Lung (tissue), 12 donors: ENCODE results near the gene FAM168B. TPM values are rescaled to one million over a fixed set of nuclear protein-coding genes. Genes with fewer than 3 reads are reported as not detected.

Source experiments
- ATAC-seq: fragments of 200-7000 bp; cut with Tn5 transposase; one replicate; pipeline ENCODE4 v1.9.1; 2020; ENCODE audit warnings: moderate number of reproducible peaks; ENCODE audit not compliant: insufficient read depth, low FRiP score
- DNase-seq, 3 donors: peaks; one replicate each; pipeline ENCODE4 v3.0.0-alpha.2; 2013 to 2017
- H3K27ac ChIP-seq, 2 donors: one replicate each; pipeline ENCODE4 v1.5.1; 2013; ENCODE audit warnings: mild to moderate bottlenecking in 2 of 2, moderate library complexity in 2 of 2, control low read depth in 1 of 2, inconsistent platforms in 1 of 2, low read depth in 1 of 2, low read length in 1 of 2
- H3K27me3 ChIP-seq, 3 donors: one replicate each; pipeline ENCODE4 v1.5.1; 2013; ENCODE audit warnings: low read length in 2 of 3; ENCODE audit not compliant: control insufficient read depth in 3 of 3, insufficient read depth in 3 of 3
- H3K36me3 ChIP-seq, 4 donors: one replicate each; pipeline ENCODE4 v1.5.1; 2013; ENCODE audit warnings: low read length in 4 of 4, mild to moderate bottlenecking in 1 of 4, moderate library complexity in 1 of 4; ENCODE audit not compliant: control insufficient read depth in 4 of 4, insufficient read depth in 4 of 4
- H3K4me1 ChIP-seq, 5 donors: one replicate each; pipeline ENCODE4 v1.5.1; 2013; ENCODE audit warnings: low read length in 5 of 5, mild to moderate bottlenecking in 2 of 5, moderate library complexity in 1 of 5; ENCODE audit not compliant: control insufficient read depth in 5 of 5, insufficient read depth in 5 of 5
- H3K4me3 ChIP-seq: one replicate; pipeline ENCODE4 v1.5.1; 2013; ENCODE audit warnings: mild to moderate bottlenecking, control low read depth, moderate library complexity
- H3K9ac ChIP-seq, 2 donors: one replicate each; pipeline ENCODE4 v1.5.1; 2013; ENCODE audit warnings: low read length in 2 of 2, control low read depth in 1 of 2; ENCODE audit not compliant: insufficient read depth in 1 of 2
- H3K9me3 ChIP-seq, 4 donors: one replicate each; pipeline ENCODE4 v1.5.1; 2013; ENCODE audit warnings: low read length in 3 of 4, mild to moderate bottlenecking in 1 of 4, moderate library complexity in 1 of 4; ENCODE audit not compliant: control insufficient read depth in 4 of 4, insufficient read depth in 3 of 4
- CTCF ChIP-seq: IDR thresholded peaks from 2 replicates; pipeline ENCODE4 v1.5.1; 2012; ENCODE audit warnings: mild to moderate bottlenecking; ENCODE audit errors: control extremely low read depth, extremely low read depth
- WGBS, 2 donors: extraction: QIAGEN DNeasy Blood & Tissue Kit; methylation state at CpG; one replicate each; pipeline ENCODE4 v1.1.7; 2013; 5-methylcytosine and 5-hydroxymethylcytosine counted together
- polyA plus RNA-seq, 2 donors: library from polyadenylated mRNA; stranded (reverse); fragments of 200-250 nt; gene quantifications; one replicate each; pipeline ENCODE4 v1.2.1, GENCODE V29; 2013
- total RNA-seq, 2 donors: library from RNA; depleted of rRNA in 1 of 2; stranded (reverse); fragments of >200 nt in 1 of 2; gene quantifications; one replicate each; pipeline ENCODE4 v1.2.1, GENCODE V29; 2014 to 2021
- donor health status: control.
- donor health status: control.
- donor health status: Bipolar disorder and iron deficiency.
- donor health status: healthy.
- donor health status: DM: yes; HTN: yes; CAD: no.

The FAM168B gene
- total and polyA plus RNA-seq, 4 donors: 20.4 to 79.7 (median 40.1) TPM

- no peaks in the 10 kb centered on the region for H3K27me3 ChIP-seq
- H3K4me1 ChIP-seq: peaks cover 0 to 9% (median 0%) of the 10 kb centered on the region in 5 donors
- H3K4me3 ChIP-seq: no peak overlapping the region
- no peak overlapping the region for H3K9ac ChIP-seq
- no peak for TF ChIP-seq CTCF
- no peak for ATAC-seq
- H3K36me3 ChIP-seq: peaks cover 12 to 31% (median 24%) of the 10 kb centered on the region in 4 donors
- DNase-seq: no peak
- H3K27ac ChIP-seq: no peak overlapping the region
- H3K9me3 ChIP-seq: no peaks in the 10 kb centered on the region
- WGBS, 2 donors: 93 to 99% methylated on average over 4 of the region's 4 CpGs
Measured at GRCh38 chr2:131058920-131059319, 34.3 kb downstream of the FAM168B start.

DNA sequence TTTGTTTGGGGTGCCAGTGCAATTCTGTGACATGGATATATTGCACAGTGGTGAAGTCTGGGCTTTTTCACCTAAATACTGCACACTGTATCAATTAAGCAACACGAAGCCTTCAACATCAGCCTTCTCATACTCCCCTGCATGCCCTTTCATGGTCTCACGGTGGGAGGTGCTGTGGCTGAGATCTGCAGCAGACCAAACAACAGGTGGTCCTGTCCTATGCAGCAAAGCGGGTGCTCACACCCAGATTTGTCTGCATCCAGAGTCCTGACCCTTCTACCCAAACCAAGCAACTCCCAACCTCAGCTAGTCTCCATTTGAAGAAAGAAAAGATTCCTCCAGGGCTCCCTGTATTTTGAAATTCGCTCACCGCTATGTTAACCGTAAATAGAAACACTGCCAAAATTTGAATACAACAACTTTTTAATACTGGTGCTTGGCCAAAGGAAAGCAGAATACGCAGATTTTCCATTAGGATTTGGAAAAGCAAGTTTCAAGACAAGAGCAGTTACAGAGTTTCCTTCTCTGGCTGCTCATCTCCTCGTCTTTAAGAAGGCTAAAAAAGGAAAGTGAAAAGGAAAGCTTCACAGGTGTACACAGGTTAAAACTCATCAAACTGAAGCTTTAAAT, 34.9 kb downstream of the FAM168B start:
- H3K36me3 ChIP-seq: peaks cover 12 to 31% (median 27%) of the 10 kb centered on the region in 4 donors

DNA sequence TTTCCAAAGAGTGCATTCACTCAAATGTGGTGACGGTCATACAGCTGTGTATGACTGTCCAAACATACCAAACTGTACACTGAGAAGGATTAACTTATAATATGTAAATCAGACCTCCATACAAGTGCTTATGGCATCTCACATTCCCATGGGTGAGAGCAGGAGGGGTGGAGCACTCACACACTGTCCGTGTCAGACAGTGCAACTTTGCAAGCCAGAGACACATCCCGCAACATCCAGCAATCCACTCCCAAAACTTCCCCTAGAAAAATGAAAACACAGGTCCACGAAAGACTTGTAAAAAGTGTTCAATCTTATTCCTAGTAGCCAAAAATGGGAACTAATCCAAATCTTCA, 36.4 kb downstream of the FAM168B start:
- no peaks in the 10 kb centered on the region for H3K9me3 ChIP-seq
- DNase-seq (no peak), ATAC-seq (no peak)
- H3K4me1 ChIP-seq: peaks cover 0 to 9% (median 0%) of the 10 kb centered on the region in 5 donors
- H3K27me3 ChIP-seq: no peaks in the 10 kb centered on the region
- H3K36me3 ChIP-seq: peaks cover 16 to 41% (median 33%) of the 10 kb centered on the region in 4 donors
- no peak overlapping the region for H3K4me3 ChIP-seq
- TF ChIP-seq CTCF: no peak
- H3K27ac ChIP-seq: no peak overlapping the region
- 93 to 94% methylated on average over 4 of the region's 4 CpGs for WGBS, 2 donors
- no peak overlapping the region for H3K9ac ChIP-seq

More for the DNA sequence above, 34.9 kb downstream of the FAM168B start:
- Histone ChIP-seq H3K4me3 (no peak overlapping the region), H3K27me3 (no peaks in the 10 kb centered on the region), H3K27ac (no peak overlapping the region), H3K9ac (no peak overlapping the region), H3K9me3 (no peaks in the 10 kb centered on the region), H3K4me1 (peaks cover 0 to 9% (median 0%) of the 10 kb centered on the region in 5 donors)
- TF ChIP-seq CTCF: no peak
- DNase-seq (no peak), ATAC-seq (no peak)
- 87 to 92% methylated on average over 8 of the region's 8 CpGs for WGBS, 2 donors
